ENCODE measurements around the gene NEB.
"Not testable (repeated sequence)": the region's sequence is repeated elsewhere in the genome, so short reads cannot be mapped to it uniquely, and the experiment has no call there.

Gene NEB

GRCh38 chr2:151650456-151650855, 83.8 kb downstream of the NEB start:
- DNase-seq (ENCODE audit: low read depth in 2 of 2): no peak

DNA sequence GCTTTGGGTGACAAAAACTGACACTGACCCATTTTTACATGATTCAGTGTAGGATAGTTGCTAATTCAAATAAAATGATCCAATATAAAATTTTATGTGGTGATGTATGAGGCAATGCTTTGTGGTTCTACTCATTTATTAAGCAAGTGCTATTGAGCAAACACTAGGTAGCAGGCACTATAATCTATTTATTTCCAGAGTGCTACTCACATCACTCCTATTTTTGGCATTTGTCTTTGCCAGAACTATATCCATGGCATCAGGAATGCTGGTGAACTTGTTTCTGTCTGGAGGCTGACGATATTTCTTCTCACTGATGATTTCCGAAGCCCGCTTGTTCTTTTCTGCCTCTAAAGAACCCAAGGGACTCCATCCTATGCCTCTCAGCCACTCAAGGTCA, 84.3 kb downstream of the NEB start:
- DNase-seq (ENCODE audit: low read depth in 2 of 2): no peak

GRCh38 chr2:151649400-151649799, 84.9 kb downstream of the NEB start:
- DNase-seq (ENCODE audit: low read depth in 2 of 2): no peak

- DNase-seq (ENCODE audit: low read depth in 2 of 2): not testable (repeated sequence)
Measured at GRCh38 chr2:151646512-151646911, 87.8 kb downstream of the NEB start.

DNA sequence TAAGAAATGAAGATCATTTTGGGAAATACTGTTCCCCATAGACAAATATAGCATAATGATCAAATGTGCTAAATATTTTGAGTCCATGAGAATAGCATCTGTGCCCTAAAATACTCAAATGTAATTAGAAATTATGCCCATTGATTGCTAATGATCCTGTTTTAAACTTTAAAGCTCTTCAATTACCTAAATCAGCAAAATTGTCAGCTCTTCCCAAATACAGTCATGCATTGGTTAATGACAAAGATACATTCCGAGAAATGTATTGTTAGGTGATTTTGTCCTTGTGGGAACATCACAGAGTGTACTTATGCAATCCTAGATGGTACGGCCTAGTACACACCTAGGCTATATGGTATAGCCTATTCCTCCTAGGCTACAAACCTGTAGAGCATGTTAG, 89.7 kb downstream of the NEB start:
- DNase-seq (ENCODE audit: low read depth in 2 of 2): no peak

DNA sequence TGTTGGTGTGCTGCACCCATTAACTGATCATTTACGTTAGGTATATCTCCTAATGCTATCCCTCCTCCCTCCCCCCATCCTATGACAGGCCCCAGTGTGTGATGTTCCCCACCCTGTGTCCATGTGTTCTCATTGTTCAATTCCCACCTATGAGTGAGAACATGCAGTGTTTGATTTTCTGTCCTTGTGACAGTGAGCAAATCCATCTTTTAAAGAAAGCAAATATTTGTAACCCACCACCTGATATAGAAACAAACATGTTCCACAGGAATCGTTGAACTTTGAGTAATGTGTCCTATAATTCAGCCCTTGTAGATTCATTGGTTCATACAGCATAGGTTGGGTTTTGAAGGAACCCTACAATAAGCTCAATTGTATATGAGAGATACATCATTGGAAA, 92.4 kb downstream of the NEB start:
- not testable (repeated sequence) for DNase-seq (ENCODE audit: low read depth in 2 of 2)

- DNase-seq (ENCODE audit: low read depth in 2 of 2): no peak
Measured at GRCh38 chr2:151640087-151640486, 94.2 kb downstream of the NEB start.

DNA sequence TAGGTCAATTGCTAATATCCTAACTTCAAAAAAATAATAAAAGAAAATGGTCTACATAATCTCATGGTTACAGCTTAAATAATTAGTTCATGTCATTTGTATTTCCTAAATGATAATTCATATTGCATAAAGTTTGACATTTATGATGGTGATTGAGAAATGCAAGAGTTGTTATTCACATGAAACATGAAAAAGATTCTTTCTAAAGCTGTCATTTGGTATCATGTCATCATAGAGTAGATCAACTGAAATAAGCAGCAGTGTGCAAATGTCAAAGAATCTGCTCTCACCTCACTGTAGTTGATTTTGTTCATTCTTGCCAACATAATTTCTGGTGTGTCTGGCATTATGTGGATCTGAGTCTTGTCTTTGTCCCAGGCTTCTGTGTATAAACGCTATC, 95.3 kb downstream of the NEB start:
- DNase-seq (ENCODE audit: low read depth in 2 of 2): no peak

DNA sequence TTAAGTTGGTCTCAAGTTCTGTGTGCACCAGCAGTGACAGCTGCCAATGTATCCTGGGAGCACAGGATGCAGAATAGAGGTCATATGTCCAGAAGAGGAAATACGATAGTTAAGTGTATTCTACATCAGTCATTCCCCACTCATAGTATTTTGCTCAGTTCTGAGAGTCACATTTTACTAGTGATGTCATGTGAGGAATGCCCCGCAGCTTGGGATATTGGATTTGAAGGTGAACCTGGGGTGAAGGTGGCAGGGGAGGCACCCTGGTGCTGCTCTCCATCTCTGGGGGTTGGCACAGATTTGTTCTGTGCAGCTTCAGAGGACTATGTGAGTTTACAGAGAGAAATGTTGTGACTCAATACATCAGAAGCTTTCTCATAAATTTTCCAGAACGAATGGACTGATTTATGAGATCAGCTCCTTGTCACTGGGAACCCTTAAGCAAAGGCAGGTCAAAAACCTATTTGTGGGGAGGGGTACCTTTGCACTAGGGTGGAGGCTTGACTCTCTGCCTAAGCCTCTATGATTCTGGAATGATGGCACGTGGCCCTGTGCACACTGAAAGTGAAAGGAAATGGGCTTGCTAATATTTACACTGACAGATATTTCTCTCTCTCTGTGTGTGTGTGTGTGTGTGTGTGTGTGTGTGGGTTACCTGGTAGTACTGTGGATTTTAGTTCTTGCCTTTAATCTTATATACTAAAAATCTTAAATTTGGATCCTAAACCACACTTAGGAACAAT, 95.9 kb downstream of the NEB start:
- DNase-seq (ENCODE audit: low read depth in 2 of 2): no peak

DNA sequence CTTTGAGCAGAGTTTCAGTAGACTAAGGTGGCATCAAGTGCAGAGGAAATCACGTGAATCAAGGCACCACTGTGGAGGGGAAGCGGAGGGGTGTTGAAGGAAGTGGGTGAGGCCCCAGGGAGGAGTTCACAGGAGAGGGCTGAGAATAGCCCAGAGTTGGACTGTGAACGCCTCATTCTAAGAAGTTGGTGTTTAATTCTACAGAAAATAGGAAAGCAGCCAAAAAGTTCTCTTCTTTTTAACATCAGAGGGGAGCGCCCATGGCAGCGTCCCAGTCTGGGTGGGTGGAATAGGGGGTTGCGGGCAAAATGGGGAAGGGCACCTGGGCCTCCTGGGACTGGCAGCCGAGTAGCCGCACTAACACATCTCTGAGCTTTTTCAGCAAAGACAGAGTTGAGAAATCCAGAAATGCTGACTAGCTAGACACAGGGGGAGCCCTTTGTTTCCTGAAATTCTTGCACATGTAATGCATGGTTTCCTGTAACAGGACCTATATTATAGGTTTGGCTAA, 97.0 kb downstream of the NEB start:
- peak; percentile 32 to 46 for DNase-seq (ENCODE audit: low read depth in 2 of 2)

GRCh38 chr2:151634736-151635467, 99.4 kb downstream of the NEB start:
- no peak for DNase-seq (ENCODE audit: low read depth in 2 of 2)

- no peak for DNase-seq (ENCODE audit: low read depth in 2 of 2)
Measured at GRCh38 chr2:151632993-151633565, 101.2 kb downstream of the NEB start.

DNA sequence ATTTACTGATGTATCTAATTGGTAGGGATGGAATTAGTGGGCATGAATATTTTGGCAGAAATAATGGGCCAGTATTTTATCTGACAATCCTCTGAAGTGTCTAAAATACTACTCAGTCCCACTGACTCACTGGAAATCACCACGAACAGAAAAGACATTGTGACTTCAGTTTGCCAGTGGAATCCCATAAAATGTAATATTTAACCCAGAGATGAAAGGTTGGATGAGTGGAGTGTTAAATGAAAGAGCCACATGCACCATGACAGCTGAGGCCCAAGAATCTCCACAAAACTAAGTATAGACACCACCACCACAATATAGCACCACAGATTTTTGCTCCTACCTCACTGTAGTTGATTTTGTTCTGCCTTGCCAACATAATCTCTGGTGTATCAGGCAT, 103.9 kb downstream of the NEB start:
- DNase-seq (ENCODE audit: low read depth in 2 of 2): no peak

GRCh38 chr2:151627353-151627752, 106.9 kb downstream of the NEB start:
- no peak for DNase-seq (ENCODE audit: low read depth in 2 of 2)

- DNase-seq (ENCODE audit: low read depth in 2 of 2): no peak
Measured at GRCh38 chr2:151624271-151624670, 110.0 kb downstream of the NEB start.

DNA sequence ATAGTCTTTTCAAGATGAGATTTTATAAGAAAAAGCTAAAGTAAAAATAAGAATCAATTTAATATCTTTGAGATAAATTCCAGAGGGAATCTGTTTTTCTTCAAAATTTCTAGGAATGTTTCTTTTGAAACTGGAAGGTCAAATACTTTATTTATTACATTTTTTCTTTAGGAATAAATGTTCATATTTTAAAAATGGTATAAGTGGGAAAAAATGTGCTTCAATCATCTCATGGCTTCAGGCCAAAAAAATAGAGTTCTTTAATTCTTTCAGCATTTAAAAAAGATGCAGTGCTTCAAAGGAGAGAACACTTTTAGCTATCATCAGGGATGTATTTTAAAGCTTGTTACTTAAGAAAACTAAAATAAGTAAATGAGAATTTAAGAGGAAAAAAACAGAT, 110.6 kb downstream of the NEB start:
- no peak for DNase-seq (ENCODE audit: low read depth in 2 of 2)

DNA sequence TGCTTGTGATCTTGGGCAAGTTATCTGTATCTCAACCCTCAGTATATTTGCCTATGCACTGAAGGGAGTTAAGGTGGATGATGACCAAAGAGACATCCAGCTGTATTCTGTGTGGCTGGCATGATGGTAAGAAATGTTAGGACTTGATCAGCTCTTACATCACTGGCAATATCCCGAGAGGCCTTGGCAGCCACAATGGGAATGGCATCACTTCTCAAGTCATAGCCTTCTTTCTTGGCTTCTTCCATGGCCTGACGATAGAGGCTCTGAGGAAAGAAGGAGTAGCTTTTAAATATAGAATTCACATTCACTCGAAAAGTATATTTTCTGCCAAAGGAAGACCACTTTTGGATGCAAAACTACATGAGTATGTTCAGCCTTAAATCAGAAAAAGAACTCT, 113.5 kb downstream of the NEB start:
- DNase-seq (ENCODE audit: low read depth in 2 of 2): no peak

GRCh38 chr2:151619337-151619989, 114.8 kb downstream of the NEB start:
- DNase-seq (ENCODE audit: low read depth in 2 of 2): no peak

DNA sequence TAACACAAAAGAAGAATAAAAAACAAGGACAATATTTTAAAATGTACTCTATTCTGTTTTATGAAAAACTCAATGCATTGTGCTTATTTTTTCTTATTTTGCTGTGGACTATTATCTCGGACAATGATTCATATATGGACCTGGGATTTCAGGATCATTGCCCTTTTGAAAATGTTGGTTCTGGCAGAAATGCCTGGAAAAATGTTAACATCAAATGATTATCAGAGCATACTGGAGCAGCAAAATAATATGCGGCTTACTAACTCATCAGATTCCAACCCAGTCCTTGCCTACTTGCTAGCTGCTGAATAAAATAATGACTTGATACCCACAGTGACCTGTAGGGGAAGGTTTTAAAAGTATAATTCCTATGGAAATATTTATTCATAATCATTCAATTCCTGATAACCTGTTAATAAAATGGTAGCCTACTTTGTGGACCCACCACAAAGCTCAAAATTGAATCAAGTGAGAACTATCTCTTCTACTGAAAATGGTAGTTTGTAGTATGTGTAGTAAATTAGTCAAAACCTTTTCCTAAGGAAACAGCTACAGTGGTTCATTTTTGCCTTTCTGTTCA, 117.4 kb downstream of the NEB start:
- no peak for DNase-seq (ENCODE audit: low read depth in 2 of 2)

- DNase-seq (ENCODE audit: low read depth in 2 of 2): no peak
Measured at GRCh38 chr2:151614606-151615306, 119.5 kb downstream of the NEB start.

GRCh38 chr2:151614159-151614558, 120.1 kb downstream of the NEB start:
- DNase-seq (ENCODE audit: low read depth in 2 of 2): no peak

Data from stimulated activated CD8-positive, alpha-beta memory T cell treated with anti-CD3 and anti-CD28 coated beads, Interleukin-7, amount 100 ng/mL, for 1 hour (primary cell).